Erythroblast (primary cell): Measurements from ENCODE around the gene BNIP5.
"Not testable (repeated sequence)": the region's sequence is repeated elsewhere in the genome, so short reads cannot be mapped to it uniquely, and the experiment has no call there.

Source experiments
- GATA1 ChIP-seq: IDR thresholded peaks from 2 replicates; pipeline ENCODE4 v1.6.1; 2011; ENCODE audit warnings: low read depth, mild to moderate bottlenecking, control low read depth, low read length, moderate library complexity
- POLR2A ChIP-seq: IDR thresholded peaks from 2 replicates; pipeline ENCODE4 v1.6.1; 2011; ENCODE audit warnings: mild to moderate bottlenecking, low read length

- TF ChIP-seq POLR2A, GATA1: not testable (repeated sequence)
Observed at GRCh38 chr6:36338223-36338622, 1.5 kb upstream of the BNIP5 start.
